Erythroblast (primary cell): Measurements from ENCODE around the gene CDH24.

Experiments used
- GATA1 ChIP-seq: IDR thresholded peaks from 2 replicates; pipeline ENCODE4 v1.6.1; 2011; ENCODE audit warnings: low read depth, mild to moderate bottlenecking, control low read depth, low read length, moderate library complexity
- POLR2A ChIP-seq: IDR thresholded peaks from 2 replicates; pipeline ENCODE4 v1.6.1; 2011; ENCODE audit warnings: mild to moderate bottlenecking, low read length

DNA sequence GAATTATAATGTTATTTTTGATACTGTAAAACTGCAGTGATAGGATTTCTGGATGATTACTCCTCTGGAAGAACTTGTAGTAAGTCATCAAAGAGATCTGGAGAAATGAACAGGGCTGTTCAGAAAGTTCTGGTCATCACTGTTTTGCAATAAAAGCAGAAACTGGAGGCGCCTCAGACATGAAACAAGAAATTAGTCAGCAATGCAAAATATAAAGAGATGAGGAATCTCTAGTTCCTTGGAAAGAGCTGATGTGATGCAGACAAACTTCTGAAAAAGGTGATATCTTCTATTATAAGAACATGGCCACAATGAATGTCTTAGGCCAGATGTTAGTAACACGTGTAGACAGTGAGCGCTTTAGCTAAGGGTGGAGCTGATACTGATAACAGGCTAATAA lies 28.1 kb upstream of the CDH24 start:
- no peak for TF ChIP-seq GATA1
- no peak for TF ChIP-seq POLR2A
